ENCODE data around the gene CTNND2. TPM values are rescaled to one million over a fixed set of nuclear protein-coding genes. Genes with fewer than 3 reads are reported as not detected.

Gene CTNND2
- total and polyA plus RNA-seq, 9 of the 15 experiments (the other 6 are each of a cell fraction or from before 2014, with no cell fraction given) = 0.03 to 0.35 TPM; not detected in 7

DNA sequence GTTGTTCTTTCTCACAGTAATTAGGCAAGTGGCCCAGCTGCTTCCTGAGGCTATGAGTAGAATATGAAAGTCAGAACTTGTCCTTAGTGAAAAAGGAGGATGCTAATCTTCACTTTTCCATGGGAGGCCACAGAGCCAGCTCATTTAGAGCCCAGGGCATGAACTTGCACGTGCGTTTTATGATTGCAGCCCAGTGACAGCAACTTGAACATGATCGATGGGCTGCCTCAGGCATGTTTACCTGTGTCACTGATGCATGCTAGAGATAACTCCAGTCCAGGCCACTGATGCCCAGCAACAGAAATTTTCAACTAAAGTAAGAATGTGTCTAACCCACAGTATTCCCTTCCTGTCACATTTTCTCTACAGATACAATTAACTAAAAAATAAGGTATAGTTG, 179.3 kb downstream of the CTNND2 start (continued):
- TF ChIP-seq PATZ1 (CRISPR knock-in tag; IDR thresholded peaks at IDR 0.05; ENCODE audit: borderline replicate concordance) = no peak
- TF ChIP-seq MIER1 (IDR thresholded peaks at IDR 0.05; ENCODE audit: low read depth) = no peak
- TF ChIP-seq TCFL5 (CRISPR knock-in tag; conservative IDR thresholded peaks at IDR 0.05) = no peak

GRCh38 chr5:11719888-11720481, 184.3 kb downstream of the CTNND2 start:
- no peaks in the 10 kb centered on the region for H3K79me2 ChIP-seq (ENCODE audit: control insufficient read depth, insufficient read depth, low read length)
- H3K4me2 ChIP-seq (ENCODE audit: insufficient read depth, low read length) = no peak overlapping the region
- no peaks in the 10 kb centered on the region for H3K27me3 ChIP-seq (ENCODE audit: control insufficient read depth in 2 of 2, insufficient read depth in 2 of 2, low read length in 2 of 2)
- no peak overlapping the region for H3K4me3 ChIP-seq
- ATAC-seq (no peak), DNase-seq (ENCODE audit: extremely low read depth in 1 of 4, low spot score in 3 of 4) (peak in 1 of 4 experiments; percentile 23), FAIRE-seq (no peak)
- no peak overlapping the region for H3K9ac ChIP-seq (ENCODE audit: insufficient read depth in 1 of 2, low read depth in 2 of 2, low read length in 2 of 2)
- no TSS peak for BruUV-seq (replicated peaks)
- intact Hi-C loops (cut with micrococcal nuclease) = no loop called here
- TF ChIP-seq RAD21 (CRISPR knock-in tag; conservative IDR thresholded peaks at IDR 0.05 in 1 of 2, IDR thresholded peaks at IDR 0.05 in 1 of 2) = 0 out of 4 replicates have a peak, but pooled peaks of 1 of the 2 experiments have one; percentile 18
- TF ChIP-seq CTCF (IDR thresholded peaks at IDR 0.05 in 2 of 3, conservative IDR thresholded peaks at IDR 0.05 in 1 of 3; ENCODE audit: insufficient read depth in 2 of 3, low read depth in 1 of 3, low read length in 3 of 3) = peak in 1 of 3 experiments; percentile 14; a peak in 2 of 6 replicates
- no peak for TF ChIP-seq ZNF76 (CRISPR knock-in tag; IDR thresholded peaks at IDR 0.05; ENCODE audit: borderline replicate concordance)
- no peak for TF ChIP-seq HBP1 (CRISPR knock-in tag; IDR thresholded peaks at IDR 0.05)
- TF ChIP-seq, protein P1, sequence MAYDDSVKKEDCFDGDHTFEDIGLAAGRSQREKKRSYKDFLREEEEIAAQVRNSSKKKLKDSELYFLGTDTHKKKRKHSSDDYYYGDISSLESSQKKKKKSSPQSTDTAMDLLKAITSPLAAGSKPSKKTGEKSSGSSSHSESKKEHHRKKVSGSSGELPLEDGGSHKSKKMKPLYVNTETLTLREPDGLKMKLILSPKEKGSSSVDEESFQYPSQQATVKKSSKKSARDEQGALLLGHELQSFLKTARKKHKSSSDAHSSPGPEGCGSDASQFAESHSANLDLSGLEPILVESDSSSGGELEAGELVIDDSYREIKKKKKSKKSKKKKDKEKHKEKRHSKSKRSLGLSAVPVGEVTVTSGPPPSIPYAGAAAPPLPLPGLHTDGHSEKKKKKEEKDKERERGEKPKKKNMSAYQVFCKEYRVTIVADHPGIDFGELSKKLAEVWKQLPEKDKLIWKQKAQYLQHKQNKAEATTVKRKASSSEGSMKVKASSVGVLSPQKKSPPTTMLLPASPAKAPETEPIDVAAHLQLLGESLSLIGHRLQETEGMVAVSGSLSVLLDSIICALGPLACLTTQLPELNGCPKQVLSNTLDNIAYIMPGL (CRISPR knock-in tag; IDR thresholded peaks at IDR 0.05) = no peak
- H4K20me1 ChIP-seq (replicated peaks; ENCODE audit: control insufficient read depth, insufficient read depth, low read length) = no peaks in the 10 kb centered on the region
- H3K9me1 ChIP-seq (ENCODE audit: control insufficient read depth, insufficient read depth, low read length) = no peaks in the 10 kb centered on the region
- no peaks in the 10 kb centered on the region for H3K4me1 ChIP-seq (replicated peaks in 1 of 2; ENCODE audit: control insufficient read depth in 2 of 2, insufficient read depth in 2 of 2, low read length in 2 of 2)
- in situ Hi-C loops (cut with MboI) = no loop called here
- ChIA-PET CTCF (ENCODE audit: low intra/inter-chr PET ratio) (no interaction called here), POLR2A (no interaction called here)
- no peak overlapping the region for H3K27ac ChIP-seq (ENCODE audit: extremely low read depth, low read depth, low read length)
- H2AFZ ChIP-seq (ENCODE audit: low read depth, low read length) = no peak overlapping the region
- 1% methylated on average over 5 of the region's 5 CpGs for WGBS (ENCODE audit: insufficient coverage, low coverage, missing lambda C conversion rate)
- H3K36me3 ChIP-seq (ENCODE audit: control insufficient read depth, insufficient read depth, low read length) = no peaks in the 10 kb centered on the region
- no peaks in the 10 kb centered on the region for H3K9me3 ChIP-seq (replicated peaks; ENCODE audit: control insufficient read depth, insufficient read depth, low read depth, low read length)

Measured in K562 (cell line).